ENCODE data around the gene AZU1. TPM values are rescaled to one million over a fixed set of nuclear protein-coding genes. Genes with fewer than 3 reads are reported as not detected.
A peak's percentile ranks its signal among the peaks of the same experiment; 100 is the strongest.

The AZU1 gene
- total RNA-seq, 1 donor = not detected

- H3K27me3 ChIP-seq (ENCODE audit: insufficient read depth, low read length) = no peaks in the 10 kb centered on the region
- H3K4me3 ChIP-seq (ENCODE audit: insufficient read depth, low read length) = no peak overlapping the region
- peaks cover 24% of the 10 kb centered on the region for H3K36me3 ChIP-seq (ENCODE audit: insufficient read depth, low read length)
- peaks cover 16% of the 10 kb centered on the region for H3K4me1 ChIP-seq (ENCODE audit: insufficient read depth, low read length)
- DNase-seq (ENCODE audit: insufficient read length, low spot score, missing footprints) = peak; percentile 92
- H3K79me2 ChIP-seq (ENCODE audit: insufficient read depth, low read length) = no peaks in the 10 kb centered on the region
- peaks cover 11% of the 10 kb centered on the region for H4K20me1 ChIP-seq (ENCODE audit: insufficient read depth, low read length)
- TF ChIP-seq CTCF (IDR thresholded peaks at IDR 0.05; ENCODE audit: extremely low read depth, low read depth, low read length) = no peak
- H3K9me3 ChIP-seq (ENCODE audit: low read depth, low read length) = no peaks in the 10 kb centered on the region
- no peak overlapping the region for H3K27ac ChIP-seq (ENCODE audit: low read depth, low read length)
- H2AFZ ChIP-seq (ENCODE audit: low read length) = no peak overlapping the region
- H3K4me2 ChIP-seq (ENCODE audit: insufficient read depth, low read length) = no peak overlapping the region
Measured at GRCh38 chr19:871446-872265, 44.0 kb downstream of the AZU1 start.

- Histone ChIP-seq H3K79me2 (ENCODE audit: insufficient read depth, low read length) (no peaks in the 10 kb centered on the region), H3K4me2 (ENCODE audit: insufficient read depth, low read length) (no peak overlapping the region), H3K27me3 (ENCODE audit: insufficient read depth, low read length) (no peaks in the 10 kb centered on the region), H2AFZ (ENCODE audit: low read length) (no peak overlapping the region), H3K4me3 (ENCODE audit: insufficient read depth, low read length) (no peak overlapping the region), H3K27ac (ENCODE audit: low read depth, low read length) (no peak overlapping the region), H3K36me3 (ENCODE audit: insufficient read depth, low read length) (peaks cover 21% of the 10 kb centered on the region), H4K20me1 (ENCODE audit: insufficient read depth, low read length) (peaks cover 11% of the 10 kb centered on the region), H3K9me3 (ENCODE audit: low read depth, low read length) (no peaks in the 10 kb centered on the region), H3K4me1 (ENCODE audit: insufficient read depth, low read length) (peaks cover 16% of the 10 kb centered on the region)
- TF ChIP-seq CTCF (IDR thresholded peaks at IDR 0.05; ENCODE audit: extremely low read depth, low read depth, low read length) = no peak
- DNase-seq (ENCODE audit: insufficient read length, low spot score, missing footprints) = peak; percentile 97
Measured at GRCh38 chr19:872266-872951, 44.8 kb downstream of the AZU1 start.

- Histone ChIP-seq H4K20me1 (ENCODE audit: insufficient read depth, low read length) (peaks cover 11% of the 10 kb centered on the region), H2AFZ (ENCODE audit: low read length) (no peak overlapping the region), H3K27me3 (ENCODE audit: insufficient read depth, low read length) (no peaks in the 10 kb centered on the region), H3K27ac (ENCODE audit: low read depth, low read length) (no peak overlapping the region), H3K4me2 (ENCODE audit: insufficient read depth, low read length) (no peak overlapping the region), H3K79me2 (ENCODE audit: insufficient read depth, low read length) (no peaks in the 10 kb centered on the region), H3K36me3 (ENCODE audit: insufficient read depth, low read length) (peaks cover 14% of the 10 kb centered on the region), H3K4me1 (ENCODE audit: insufficient read depth, low read length) (peaks cover 16% of the 10 kb centered on the region), H3K9me3 (ENCODE audit: low read depth, low read length) (no peaks in the 10 kb centered on the region), H3K4me3 (ENCODE audit: insufficient read depth, low read length) (no peak overlapping the region)
- no peak for DNase-seq (ENCODE audit: insufficient read length, low spot score, missing footprints)
- no peak for TF ChIP-seq CTCF (IDR thresholded peaks at IDR 0.05; ENCODE audit: extremely low read depth, low read depth, low read length)
Measured at GRCh38 chr19:873084-873483, 45.4 kb downstream of the AZU1 start.

GRCh38 chr19:873561-874041 lies 46.0 kb downstream of the AZU1 start:
- Histone ChIP-seq H3K9me3 (ENCODE audit: low read depth, low read length) (no peaks in the 10 kb centered on the region), H3K4me3 (ENCODE audit: insufficient read depth, low read length) (no peak overlapping the region), H3K4me2 (ENCODE audit: insufficient read depth, low read length) (no peak overlapping the region), H2AFZ (ENCODE audit: low read length) (no peak overlapping the region), H3K27me3 (ENCODE audit: insufficient read depth, low read length) (no peaks in the 10 kb centered on the region), H3K36me3 (ENCODE audit: insufficient read depth, low read length) (peaks cover 9% of the 10 kb centered on the region), H3K4me1 (ENCODE audit: insufficient read depth, low read length) (peaks cover 16% of the 10 kb centered on the region), H3K79me2 (ENCODE audit: insufficient read depth, low read length) (no peaks in the 10 kb centered on the region), H3K27ac (ENCODE audit: low read depth, low read length) (no peak overlapping the region), H4K20me1 (ENCODE audit: insufficient read depth, low read length) (peaks cover 11% of the 10 kb centered on the region)
- DNase-seq (ENCODE audit: insufficient read length, low spot score, missing footprints) = no peak
- no peak for TF ChIP-seq CTCF (IDR thresholded peaks at IDR 0.05; ENCODE audit: extremely low read depth, low read depth, low read length)
